Fibroblast of pulmonary artery (primary cell): ENCODE data around the gene KLHDC8A.
"Not testable (repeated sequence)": the region's sequence is repeated elsewhere in the genome, so short reads cannot be mapped to it uniquely, and the experiment has no call there.

Experiments
- DNase-seq: peaks from one replicate; pipeline ENCODE4 v3.0.0-alpha.2; 2010; ENCODE audit warnings: low read depth
- H3K4me3 ChIP-seq: replicated peaks from 2 replicates; pipeline ENCODE4 v1.5.1; 2011; ENCODE audit warnings: low read depth, mild to moderate bottlenecking, control low read depth, low read length, moderate library complexity
- CTCF ChIP-seq: IDR thresholded peaks from 2 replicates; pipeline ENCODE4 v1.5.1; 2011; ENCODE audit warnings: mild to moderate bottlenecking, control low read depth, low read length, inconsistent platforms; ENCODE audit errors: missing control alignments

Gene KLHDC8A

GRCh38 chr1:205370780-205371179, 14.1 kb upstream of the KLHDC8A start:
- no peak for TF ChIP-seq CTCF
- no peak overlapping the region for H3K4me3 ChIP-seq
- no peak for DNase-seq

GRCh38 chr1:205369701-205370123, 13.0 kb upstream of the KLHDC8A start:
- no peak overlapping the region for H3K4me3 ChIP-seq
- no peak for TF ChIP-seq CTCF
- no peak for DNase-seq

GRCh38 chr1:205368478-205368877, 11.8 kb upstream of the KLHDC8A start:
- no peak overlapping the region for H3K4me3 ChIP-seq
- DNase-seq, result no peak
- no peak for TF ChIP-seq CTCF

GRCh38 chr1:205365945-205366463, 9.3 kb upstream of the KLHDC8A start:
- H3K4me3 ChIP-seq, result no peak overlapping the region
- peak; percentile 79 for DNase-seq
- no peak for TF ChIP-seq CTCF

GRCh38 chr1:205365086-205365485, 8.4 kb upstream of the KLHDC8A start:
- DNase-seq, H3K4me3 ChIP-seq: not testable (repeated sequence)

GRCh38 chr1:205360891-205361290, 4.2 kb upstream of the KLHDC8A start:
- no peak for TF ChIP-seq CTCF
- H3K4me3 ChIP-seq, result no peak overlapping the region
- DNase-seq, result no peak

GRCh38 chr1:205359771-205360565, 3.2 kb upstream of the KLHDC8A start:
- TF ChIP-seq CTCF, result no peak
- no peak overlapping the region for H3K4me3 ChIP-seq
- no peak for DNase-seq
